Mammary epithelial cell (primary cell): ENCODE measurements around the gene DET1.

Experiments used
- EZH2 ChIP-seq: IDR thresholded peaks from 2 replicates; pipeline ENCODE4 v1.6.1; 2012; ENCODE audit warnings: low read length, inconsistent platforms, borderline replicate concordance
- TF ChIP-seq, protein P1 (sequence below), 2 donors: IDR thresholded peaks in 1 of 2; conservative IDR thresholded peaks in 1 of 2; 2 replicates each; pipeline ENCODE4 v1.5.1; 2011 to 2012; ENCODE audit warnings: inconsistent platforms in 2 of 2, low read length in 2 of 2, mild to moderate bottlenecking in 2 of 2, control low read depth in 1 of 2, low read depth in 1 of 2; ENCODE audit not compliant: insufficient read depth in 1 of 2; ENCODE audit errors: extremely low read depth in 1 of 2

GRCh38 chr15:88487796-88488523, 58.5 kb downstream of the DET1 start:
- TF ChIP-seq, protein P1, sequence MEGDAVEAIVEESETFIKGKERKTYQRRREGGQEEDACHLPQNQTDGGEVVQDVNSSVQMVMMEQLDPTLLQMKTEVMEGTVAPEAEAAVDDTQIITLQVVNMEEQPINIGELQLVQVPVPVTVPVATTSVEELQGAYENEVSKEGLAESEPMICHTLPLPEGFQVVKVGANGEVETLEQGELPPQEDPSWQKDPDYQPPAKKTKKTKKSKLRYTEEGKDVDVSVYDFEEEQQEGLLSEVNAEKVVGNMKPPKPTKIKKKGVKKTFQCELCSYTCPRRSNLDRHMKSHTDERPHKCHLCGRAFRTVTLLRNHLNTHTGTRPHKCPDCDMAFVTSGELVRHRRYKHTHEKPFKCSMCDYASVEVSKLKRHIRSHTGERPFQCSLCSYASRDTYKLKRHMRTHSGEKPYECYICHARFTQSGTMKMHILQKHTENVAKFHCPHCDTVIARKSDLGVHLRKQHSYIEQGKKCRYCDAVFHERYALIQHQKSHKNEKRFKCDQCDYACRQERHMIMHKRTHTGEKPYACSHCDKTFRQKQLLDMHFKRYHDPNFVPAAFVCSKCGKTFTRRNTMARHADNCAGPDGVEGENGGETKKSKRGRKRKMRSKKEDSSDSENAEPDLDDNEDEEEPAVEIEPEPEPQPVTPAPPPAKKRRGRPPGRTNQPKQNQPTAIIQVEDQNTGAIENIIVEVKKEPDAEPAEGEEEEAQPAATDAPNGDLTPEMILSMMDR (conservative IDR thresholded peaks at IDR 0.05 in 1 of 2, IDR thresholded peaks at IDR 0.05 in 1 of 2; ENCODE audit: extremely low read depth in 1 of 2, insufficient read depth in 1 of 2, low read depth in 1 of 2, low read length in 2 of 2): no peak
- TF ChIP-seq EZH2: no peak
